ENCODE data around the gene CHST15.
"Not testable (repeated sequence)": the region's sequence is repeated elsewhere in the genome, so short reads cannot be mapped to it uniquely, and the experiment has no call there.

CHST15 gene

DNA sequence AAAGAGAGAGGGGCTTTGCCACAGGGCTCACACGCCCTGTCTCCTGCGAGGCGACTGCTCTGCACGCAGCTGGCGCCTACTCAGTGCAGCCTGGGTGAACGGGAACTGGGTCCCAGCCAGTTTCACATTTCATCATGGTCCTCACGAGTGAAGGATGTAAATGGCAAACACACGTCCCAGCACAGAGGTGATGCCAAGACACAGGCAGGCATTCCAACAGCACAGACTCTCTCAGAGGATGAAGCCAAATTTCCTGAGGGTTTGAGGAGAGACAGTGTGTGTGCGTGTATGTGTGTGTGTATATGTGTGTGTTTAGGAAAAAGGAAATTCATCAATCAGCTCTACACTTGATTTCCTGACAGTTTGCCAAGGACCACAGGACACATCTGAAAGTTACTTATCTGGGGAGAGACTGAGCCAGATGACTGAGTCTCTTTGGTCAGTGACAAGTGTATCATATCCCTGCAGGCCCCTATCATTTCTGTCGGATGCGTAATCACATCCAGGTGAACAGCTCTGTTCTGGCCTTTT is 53.9 kb downstream of the CHST15 start:
- Mint-ChIP-seq H3K36me3 (no peaks in the 10 kb centered on the region), H3K4me3 (no peak overlapping the region), H3K27ac (no peak overlapping the region), H3K27me3 (peaks cover 51% of the 10 kb centered on the region), H3K4me1 (peaks cover 35% of the 10 kb centered on the region), H3K9me3 (no peaks in the 10 kb centered on the region)
- no peak for DNase-seq
- CTCF ChIA-PET, result no interaction called here

DNA sequence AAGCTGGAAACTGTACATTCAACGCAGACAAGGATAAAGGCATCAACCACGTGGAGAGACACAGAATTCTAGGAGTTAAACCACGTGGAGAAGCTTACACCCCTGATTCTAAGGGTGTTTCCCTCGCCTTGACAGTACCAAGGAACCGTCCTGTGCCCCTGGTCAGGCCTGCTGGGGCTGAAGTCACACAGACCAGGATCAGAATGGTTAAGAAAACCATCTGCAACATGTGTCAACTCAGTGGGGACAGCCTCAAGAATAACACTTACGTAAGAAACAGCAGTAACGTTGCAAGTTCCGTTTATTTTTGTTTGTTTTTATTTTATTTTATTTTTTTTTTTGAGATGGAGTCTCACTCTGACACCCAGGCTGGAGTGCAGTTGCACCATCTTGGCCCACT is 55.6 kb downstream of the CHST15 start:
- Mint-ChIP-seq H3K9me3 (no peaks in the 10 kb centered on the region), H3K4me3 (no peak overlapping the region), H3K27ac (no peak overlapping the region), H3K27me3 (peaks cover 45% of the 10 kb centered on the region), H3K36me3 (no peaks in the 10 kb centered on the region), H3K4me1 (peaks cover 26% of the 10 kb centered on the region)
- DNase-seq, result no peak
- CTCF ChIA-PET, result no interaction called here

DNA sequence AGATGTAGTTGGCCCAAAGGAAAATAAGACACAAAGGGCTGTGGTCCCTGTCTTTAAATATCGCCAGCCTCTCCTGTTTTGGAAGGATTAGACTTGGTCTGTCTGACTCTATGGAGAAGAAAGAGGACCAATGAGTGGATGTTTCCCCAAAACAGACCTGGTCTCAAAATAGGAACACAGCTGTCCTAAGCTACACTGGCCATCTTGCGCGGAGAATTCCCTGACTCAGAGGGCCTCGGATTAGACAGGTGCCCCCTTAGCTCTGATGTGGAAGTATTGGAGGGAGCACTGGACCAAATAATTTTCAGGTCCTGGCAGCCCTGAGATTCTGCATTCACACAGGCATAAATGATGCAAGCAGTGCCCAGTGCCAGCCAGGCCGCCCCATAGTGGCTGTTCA is 56.1 kb downstream of the CHST15 start:
- DNase-seq, result no peak
- H3K27ac Mint-ChIP-seq, result no peak overlapping the region
- peaks cover 21% of the 10 kb centered on the region for H3K4me1 Mint-ChIP-seq
- H3K4me3 Mint-ChIP-seq, result no peak overlapping the region
- H3K27me3 Mint-ChIP-seq, result peaks cover 42% of the 10 kb centered on the region
- H3K36me3 Mint-ChIP-seq, result no peaks in the 10 kb centered on the region
- no peaks in the 10 kb centered on the region for H3K9me3 Mint-ChIP-seq
- CTCF ChIA-PET, result no interaction called here

DNA sequence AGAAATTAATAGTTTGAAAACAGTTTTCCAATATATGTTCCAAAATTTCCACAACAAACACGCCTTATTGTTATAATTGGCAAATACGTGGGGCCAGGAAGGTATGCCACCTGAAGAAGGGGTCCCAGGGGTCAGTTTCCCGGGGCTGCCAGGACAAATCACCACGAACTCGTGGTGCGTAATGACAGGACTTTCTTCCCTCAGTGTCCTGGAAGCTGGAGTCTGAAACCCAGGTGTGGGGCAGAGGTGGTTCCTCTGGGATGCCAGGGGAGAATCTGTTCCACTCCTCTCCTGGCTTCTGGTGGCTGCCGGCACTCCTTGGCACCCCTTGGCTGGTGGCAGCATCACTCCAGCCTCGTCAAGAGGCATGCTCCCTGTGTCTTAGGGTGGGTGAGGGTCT is 56.7 kb downstream of the CHST15 start:
- DNase-seq, result no peak
- Mint-ChIP-seq H3K9me3 (no peaks in the 10 kb centered on the region), H3K4me3 (no peak overlapping the region), H3K4me1 (peaks cover 17% of the 10 kb centered on the region), H3K27me3 (peaks cover 39% of the 10 kb centered on the region), H3K27ac (no peak overlapping the region), H3K36me3 (no peaks in the 10 kb centered on the region)
- CTCF ChIA-PET, result interaction anchor here (0.5 to 1.2 kb wide), 2 partner anchors 30 to 42 kb away, joined by 3 read pairs; no protein-coding TSS in a partner anchor

DNA sequence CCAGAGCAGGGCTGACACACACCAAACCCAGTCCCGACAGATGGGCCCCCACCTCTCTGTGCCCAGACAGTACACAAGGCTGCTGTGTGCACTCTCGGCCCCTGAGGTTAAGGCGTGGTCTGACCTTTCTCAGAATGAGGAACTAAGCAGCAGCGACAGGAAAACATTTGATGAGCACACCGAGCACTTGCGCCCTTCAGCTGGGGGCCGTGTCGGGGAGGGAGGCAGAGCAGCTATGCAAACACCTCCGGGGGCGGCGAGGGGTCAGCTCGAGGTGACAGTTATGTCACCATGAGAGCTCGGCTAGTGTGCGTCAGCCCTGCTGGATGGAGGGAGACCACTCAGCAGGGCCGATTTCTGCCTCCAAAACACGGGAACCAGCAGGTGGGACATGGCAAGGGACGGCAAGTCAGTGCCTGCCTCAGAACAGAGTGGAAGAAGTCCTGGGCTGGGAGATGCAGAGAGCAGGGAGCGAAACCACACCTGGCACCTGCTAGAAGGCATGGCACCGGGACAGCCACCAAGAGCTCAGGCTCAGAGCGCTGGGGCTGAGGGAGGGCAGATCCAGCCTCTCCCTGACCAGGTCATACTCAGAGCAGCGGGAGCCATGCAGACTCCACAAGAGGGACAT is 57.4 kb downstream of the CHST15 start:
- Mint-ChIP-seq H3K27me3 (peaks cover 39% of the 10 kb centered on the region), H3K27ac (peak overlapping the region; percentile 82), H3K4me1 (peaks cover 17% of the 10 kb centered on the region), H3K9me3 (no peaks in the 10 kb centered on the region), H3K4me3 (peak overlapping the region; percentile 29), H3K36me3 (no peaks in the 10 kb centered on the region)
- peak; percentile 64 for DNase-seq
- CTCF ChIA-PET, result interaction anchor here (0.5 to 1.2 kb wide), 3 partner anchors 31 to 41 kb away, joined by 3 read pairs; no protein-coding TSS in a partner anchor

DNA sequence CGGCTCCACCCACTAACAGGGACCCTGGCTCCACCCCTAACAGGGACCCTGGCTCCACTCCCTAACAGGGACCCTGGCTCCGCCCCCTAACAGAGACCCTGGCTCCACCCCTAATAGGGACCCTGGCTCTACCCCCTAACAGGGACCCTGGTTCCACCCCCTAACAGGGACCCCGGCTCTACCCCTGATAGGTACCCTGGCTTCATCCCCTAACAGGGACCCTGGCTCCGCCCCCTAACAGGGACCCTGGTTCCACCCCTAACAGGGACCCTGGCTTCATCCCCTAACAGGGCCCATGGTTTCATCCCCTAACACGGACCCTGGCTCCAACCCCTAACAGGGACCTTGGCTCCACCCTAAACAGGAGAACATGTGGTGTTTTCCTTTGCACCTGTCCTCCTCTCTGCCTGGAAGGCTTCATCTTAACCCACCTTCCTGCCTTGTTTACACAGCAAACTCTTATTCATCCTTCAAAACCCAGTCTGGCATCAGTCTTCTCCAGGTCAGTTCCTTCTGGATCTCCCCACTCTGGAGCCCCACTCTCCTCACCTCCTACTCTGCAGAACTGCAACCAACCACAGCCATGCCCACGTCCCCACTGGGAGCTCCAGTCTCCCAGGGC is 58.0 kb downstream of the CHST15 start:
- Mint-ChIP-seq H3K36me3 (no peaks in the 10 kb centered on the region), H3K9me3 (no peaks in the 10 kb centered on the region), H3K27me3 (peaks cover 40% of the 10 kb centered on the region), H3K27ac (peak overlapping the region; percentile 82), H3K4me1 (peaks cover 17% of the 10 kb centered on the region), H3K4me3 (peak overlapping the region; percentile 29)
- DNase-seq, result no peak
- CTCF ChIA-PET, result interaction anchor here (1.2 kb wide), 2 partner anchors 39 to 41 kb away, joined by 3 read pairs; no protein-coding TSS in a partner anchor

DNA sequence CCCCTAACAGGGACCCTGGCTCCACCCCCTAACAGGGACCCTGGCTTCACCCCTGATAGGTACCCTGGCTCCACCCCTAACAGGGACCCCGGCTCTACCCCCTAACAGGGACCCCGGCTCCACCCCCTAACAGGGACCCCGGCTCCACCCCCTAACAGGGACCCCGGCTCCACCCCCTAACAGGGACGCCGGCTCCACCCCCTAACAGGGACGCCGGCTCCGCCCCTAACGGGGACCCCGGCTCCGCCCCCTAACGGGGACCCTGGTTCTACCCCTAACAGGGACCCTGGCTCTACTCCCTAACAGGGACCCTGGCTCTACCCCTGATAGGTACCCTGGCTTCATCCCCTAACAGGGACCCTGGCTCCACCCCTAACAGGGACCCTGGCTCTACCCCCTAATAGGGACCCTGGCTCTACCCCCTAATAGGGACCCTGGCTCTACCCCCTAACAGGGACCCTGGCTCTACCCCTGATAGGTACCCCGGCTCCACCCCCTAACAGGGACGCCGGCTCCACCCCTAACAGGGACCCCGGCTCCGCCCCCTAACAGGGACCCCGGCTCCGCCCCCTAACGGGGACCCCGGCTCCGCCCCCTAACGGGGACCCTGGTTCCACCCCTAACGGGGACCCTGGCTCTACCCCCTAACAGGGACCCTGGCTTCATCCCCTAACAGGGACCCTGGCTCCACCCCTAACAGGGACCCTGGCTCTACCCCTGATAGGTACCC is 58.7 kb downstream of the CHST15 start:
- H3K27ac Mint-ChIP-seq, H3K36me3 Mint-ChIP-seq, DNase-seq, CTCF ChIA-PET, H3K4me3 Mint-ChIP-seq, H3K9me3 Mint-ChIP-seq: not testable (repeated sequence)
- Mint-ChIP-seq H3K4me1 (peaks cover 17% of the 10 kb centered on the region), H3K27me3 (peaks cover 43% of the 10 kb centered on the region)

DNA sequence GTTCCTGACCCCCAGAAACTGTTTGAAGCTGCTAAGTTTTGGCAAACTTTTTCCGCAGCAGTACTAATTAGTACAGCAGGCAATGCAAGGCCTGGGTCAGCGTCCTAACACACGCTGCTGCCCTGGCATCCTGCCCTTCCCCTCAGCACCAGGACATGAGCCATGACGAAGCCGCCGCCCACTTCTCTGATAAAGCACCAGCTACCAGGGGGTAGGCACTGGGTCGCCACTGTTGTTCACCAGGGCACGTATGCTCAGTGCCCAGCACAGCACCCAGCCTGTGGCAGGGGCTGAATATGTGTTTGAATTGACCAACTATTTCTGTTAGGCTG is 59.5 kb downstream of the CHST15 start:
- Mint-ChIP-seq H3K4me3 (no peak overlapping the region), H3K9me3 (no peaks in the 10 kb centered on the region), H3K27me3 (peaks cover 43% of the 10 kb centered on the region), H3K4me1 (peaks cover 17% of the 10 kb centered on the region), H3K36me3 (no peaks in the 10 kb centered on the region), H3K27ac (no peak overlapping the region)
- CTCF ChIA-PET, result no interaction called here
- no peak for DNase-seq

DNA sequence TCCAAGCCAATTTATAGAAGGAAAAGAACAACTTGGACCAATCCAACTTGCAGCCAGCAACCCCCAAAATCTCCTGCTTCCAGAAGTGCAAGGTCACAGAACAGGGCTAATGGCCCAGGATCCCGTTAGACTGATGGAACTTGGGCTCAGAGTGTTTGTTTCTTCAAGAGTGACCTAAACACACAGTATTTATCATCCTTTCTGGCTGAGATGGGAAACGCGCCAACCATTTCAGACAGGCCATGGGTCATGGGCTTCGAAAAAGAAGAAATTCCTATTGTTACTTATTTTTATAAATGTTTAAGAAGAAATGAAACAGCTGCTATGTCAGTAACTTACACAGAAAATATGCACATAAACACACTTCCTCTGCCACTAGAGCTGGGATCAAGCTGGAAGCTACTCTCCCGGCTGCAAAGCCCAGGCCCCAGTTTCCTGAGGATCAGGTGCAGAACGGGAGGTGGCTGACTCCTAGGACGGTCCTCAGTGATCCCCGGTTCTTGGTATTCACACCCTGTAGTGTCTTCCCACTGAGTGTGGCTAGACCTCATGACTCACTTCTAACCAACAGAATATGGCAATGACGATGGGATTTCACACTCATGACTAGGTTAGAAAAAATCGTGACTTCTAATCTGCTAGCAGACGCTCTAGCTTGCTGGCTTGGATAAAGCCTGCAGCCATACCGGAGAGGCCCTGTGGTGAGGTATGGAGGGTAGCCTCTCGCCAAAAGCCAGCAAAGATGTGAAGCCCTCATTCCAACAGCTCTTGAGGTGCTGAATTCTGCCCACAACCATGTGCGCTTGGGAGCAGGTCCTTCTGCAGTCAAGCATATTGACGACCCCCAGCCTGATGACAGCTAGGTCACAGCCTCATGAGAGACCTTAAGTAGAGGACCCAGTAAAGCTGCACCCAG is 60.2 kb downstream of the CHST15 start:
- H3K27ac Mint-ChIP-seq, result no peak overlapping the region
- H3K9me3 Mint-ChIP-seq, result no peaks in the 10 kb centered on the region
- CTCF ChIA-PET, result no interaction called here
- peaks cover 17% of the 10 kb centered on the region for H3K4me1 Mint-ChIP-seq
- H3K27me3 Mint-ChIP-seq, result peaks cover 48% of the 10 kb centered on the region
- H3K4me3 Mint-ChIP-seq, result no peak overlapping the region
- H3K36me3 Mint-ChIP-seq, result no peaks in the 10 kb centered on the region
- no peak for DNase-seq

DNA sequence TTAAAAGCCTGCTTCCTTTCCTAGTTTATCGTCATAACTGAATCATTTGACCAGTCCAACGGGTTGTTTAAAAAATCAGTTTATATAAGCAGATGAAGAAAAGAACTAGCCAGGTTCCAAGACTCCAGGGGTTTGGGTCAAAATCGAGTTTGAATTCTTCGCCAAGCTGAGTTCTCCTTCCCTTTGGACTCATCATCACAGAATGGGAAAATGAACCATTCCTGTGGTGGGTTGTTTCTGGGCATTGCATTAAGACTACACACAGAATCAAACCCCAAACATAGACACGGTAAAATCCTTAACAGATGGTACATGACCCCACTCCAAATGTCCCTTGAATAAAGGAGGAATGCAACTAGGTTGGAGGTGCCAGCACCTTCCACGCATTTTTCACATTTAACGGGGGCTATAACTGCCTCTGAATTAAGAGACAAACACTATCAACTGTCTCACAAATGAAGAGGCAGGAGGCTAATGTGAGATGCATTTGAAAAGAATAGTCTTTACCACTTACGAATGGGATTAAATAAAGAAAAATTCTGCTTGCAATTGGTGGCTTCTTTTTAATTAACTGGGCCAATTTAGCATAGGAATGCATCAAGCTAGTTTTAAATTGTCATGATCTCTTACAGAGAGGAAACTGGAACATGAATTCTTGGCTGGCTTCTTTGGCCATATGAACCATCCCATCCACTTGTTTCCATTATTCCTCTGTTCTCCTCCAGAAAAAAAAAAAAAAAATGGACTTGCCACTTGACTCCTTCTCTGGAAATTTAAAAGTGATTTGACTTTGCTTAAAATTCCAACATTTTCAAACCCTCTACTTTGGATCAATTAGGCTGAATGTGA is 61.1 kb downstream of the CHST15 start:
- H3K27ac Mint-ChIP-seq, result no peak overlapping the region
- H3K9me3 Mint-ChIP-seq, result no peaks in the 10 kb centered on the region
- DNase-seq, result no peak
- H3K4me3 Mint-ChIP-seq, result no peak overlapping the region
- CTCF ChIA-PET, result no interaction called here
- H3K27me3 Mint-ChIP-seq, result peaks cover 48% of the 10 kb centered on the region
- no peaks in the 10 kb centered on the region for H3K36me3 Mint-ChIP-seq
- H3K4me1 Mint-ChIP-seq, result peaks cover 17% of the 10 kb centered on the region

DNA sequence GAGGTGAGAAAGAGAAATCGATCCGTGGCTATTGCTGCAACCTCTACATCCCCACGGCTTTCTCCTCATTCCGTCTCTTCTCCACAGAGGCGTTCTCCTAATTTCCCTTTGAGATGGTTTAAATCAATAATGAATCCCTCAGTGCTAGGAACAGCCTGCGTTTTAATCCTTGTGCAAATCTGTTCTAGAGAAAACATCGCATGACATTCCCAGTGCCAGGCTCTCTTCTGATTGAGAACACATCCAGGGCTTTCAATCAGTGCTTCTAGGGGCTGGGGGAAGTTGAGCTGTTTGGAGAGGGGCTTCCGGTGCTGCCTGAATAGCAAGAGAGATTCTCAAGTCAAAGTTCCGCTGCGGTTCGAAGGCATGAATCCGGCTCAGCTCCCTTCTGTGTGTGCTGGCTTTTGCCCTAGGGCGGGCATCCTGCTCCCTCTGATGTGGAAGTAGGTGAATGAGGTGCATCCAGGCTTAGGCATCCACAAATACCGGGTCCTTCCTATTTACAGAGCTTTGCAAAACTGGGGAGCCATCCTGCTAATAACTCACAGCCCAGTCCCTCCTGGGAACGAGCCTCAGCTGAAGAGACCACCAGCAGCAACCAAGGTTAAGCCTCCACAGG is 62.8 kb downstream of the CHST15 start:
- CTCF ChIA-PET, result interaction anchor here (1.7 kb wide), 1 partner anchor 36 kb away, joined by 3 read pairs; no protein-coding TSS in a partner anchor
- Mint-ChIP-seq H3K27ac (no peak overlapping the region), H3K4me3 (no peak overlapping the region), H3K27me3 (peaks cover 39% of the 10 kb centered on the region), H3K4me1 (peaks cover 11% of the 10 kb centered on the region), H3K9me3 (no peaks in the 10 kb centered on the region), H3K36me3 (no peaks in the 10 kb centered on the region)
- no peak for DNase-seq

DNA sequence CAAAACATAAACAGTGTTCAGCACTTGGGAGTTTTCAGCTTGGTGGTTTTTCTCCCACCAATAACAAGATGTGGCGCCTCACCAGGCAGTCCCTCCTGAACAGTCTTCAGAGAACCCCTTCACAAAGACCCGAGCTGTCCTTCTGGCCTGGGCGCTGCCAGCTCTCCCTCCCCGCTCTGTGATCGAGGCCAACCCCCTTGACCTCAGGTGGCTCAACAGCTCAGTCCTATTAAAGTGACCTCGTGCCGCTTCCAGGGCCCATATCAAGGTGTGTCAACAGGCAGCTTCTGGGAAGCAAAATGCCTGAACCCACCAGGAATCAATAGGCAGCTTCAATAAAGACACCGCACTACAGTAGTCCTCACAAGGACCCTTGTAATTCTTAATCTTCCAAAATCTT is 63.3 kb downstream of the CHST15 start:
- no peak overlapping the region for H3K27ac Mint-ChIP-seq

DNA sequence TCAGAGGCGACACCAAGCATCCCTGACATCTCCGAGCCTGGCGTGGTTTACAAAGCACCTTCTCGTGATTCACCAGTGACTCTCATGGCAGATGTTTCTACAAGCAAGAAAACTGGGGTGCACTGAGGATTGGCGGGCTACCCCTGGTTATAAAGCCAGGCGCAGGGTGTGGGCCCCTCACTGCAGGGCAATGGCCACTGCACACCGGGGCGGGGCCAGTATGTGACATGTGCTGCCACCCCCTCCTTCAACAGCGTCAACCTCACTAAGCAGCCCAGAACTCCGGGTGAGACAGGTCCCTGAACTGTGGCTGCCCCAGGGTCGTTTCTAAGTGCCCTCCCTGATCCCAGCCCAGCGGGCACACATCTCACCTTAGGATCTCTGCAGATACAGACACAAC is 63.8 kb downstream of the CHST15 start:
- CTCF ChIA-PET, result interaction anchor here (1.7 kb wide), 1 partner anchor 35 kb away, joined by 3 read pairs; no protein-coding TSS in a partner anchor
- no peak overlapping the region for H3K4me3 Mint-ChIP-seq

More for the DNA sequence above, 63.3 kb downstream of the CHST15 start:
- peaks cover 13% of the 10 kb centered on the region for H3K4me1 Mint-ChIP-seq
- no peak overlapping the region for H3K4me3 Mint-ChIP-seq
- CTCF ChIA-PET, result interaction anchor here (1.7 kb wide), 1 partner anchor 35 kb away, joined by 3 read pairs; no protein-coding TSS in a partner anchor
- no peaks in the 10 kb centered on the region for H3K36me3 Mint-ChIP-seq
- DNase-seq, result no peak
- H3K9me3 Mint-ChIP-seq, result no peaks in the 10 kb centered on the region
- peaks cover 38% of the 10 kb centered on the region for H3K27me3 Mint-ChIP-seq

More for the DNA sequence above, 63.8 kb downstream of the CHST15 start:
- Mint-ChIP-seq H3K9me3 (no peaks in the 10 kb centered on the region), H3K36me3 (no peaks in the 10 kb centered on the region), H3K4me1 (peaks cover 18% of the 10 kb centered on the region), H3K27ac (no peak overlapping the region), H3K27me3 (peaks cover 38% of the 10 kb centered on the region)
- no peak for DNase-seq
